Nephron progenitor cell (in vitro differentiated cells): ENCODE results near the gene PFDN5.

Experiments
- DNase-seq: peaks from one replicate; pipeline ENCODE4 v3.0.0; 2021
- H3K27ac Mint-ChIP-seq: 2 replicates; pipeline ENCODE4 v1.8.0; 2021; ENCODE audit warnings: mild to moderate bottlenecking, moderate library complexity, mixed read lengths
- H3K27me3 Mint-ChIP-seq: 2 replicates; pipeline ENCODE4 v1.8.0; 2021; ENCODE audit warnings: mild to moderate bottlenecking, low read depth, mixed read lengths; ENCODE audit not compliant: poor library complexity
- H3K36me3 Mint-ChIP-seq: 2 replicates; pipeline ENCODE4 v1.8.0; 2021; ENCODE audit warnings: low read depth, mixed read lengths
- H3K4me1 Mint-ChIP-seq: 2 replicates; pipeline ENCODE4 v1.8.0; 2021; ENCODE audit warnings: mixed read lengths
- H3K4me3 Mint-ChIP-seq: 2 replicates; pipeline ENCODE4 v1.8.0; 2021; ENCODE audit warnings: mild to moderate bottlenecking, moderate library complexity, mixed read lengths
- H3K9me3 Mint-ChIP-seq: 2 replicates; pipeline ENCODE4 v1.8.0; 2021; ENCODE audit warnings: mild to moderate bottlenecking, moderate library complexity, mixed read lengths
- TF ChIP-seq, protein P1 (sequence below): fragments of 200-600 bp; sonication (generic); IDR thresholded peaks from 2 replicates; pipeline ENCODE4 v1.5.0; 2021; ENCODE audit warnings: antibody characterized with exemption

Gene PFDN5

DNA sequence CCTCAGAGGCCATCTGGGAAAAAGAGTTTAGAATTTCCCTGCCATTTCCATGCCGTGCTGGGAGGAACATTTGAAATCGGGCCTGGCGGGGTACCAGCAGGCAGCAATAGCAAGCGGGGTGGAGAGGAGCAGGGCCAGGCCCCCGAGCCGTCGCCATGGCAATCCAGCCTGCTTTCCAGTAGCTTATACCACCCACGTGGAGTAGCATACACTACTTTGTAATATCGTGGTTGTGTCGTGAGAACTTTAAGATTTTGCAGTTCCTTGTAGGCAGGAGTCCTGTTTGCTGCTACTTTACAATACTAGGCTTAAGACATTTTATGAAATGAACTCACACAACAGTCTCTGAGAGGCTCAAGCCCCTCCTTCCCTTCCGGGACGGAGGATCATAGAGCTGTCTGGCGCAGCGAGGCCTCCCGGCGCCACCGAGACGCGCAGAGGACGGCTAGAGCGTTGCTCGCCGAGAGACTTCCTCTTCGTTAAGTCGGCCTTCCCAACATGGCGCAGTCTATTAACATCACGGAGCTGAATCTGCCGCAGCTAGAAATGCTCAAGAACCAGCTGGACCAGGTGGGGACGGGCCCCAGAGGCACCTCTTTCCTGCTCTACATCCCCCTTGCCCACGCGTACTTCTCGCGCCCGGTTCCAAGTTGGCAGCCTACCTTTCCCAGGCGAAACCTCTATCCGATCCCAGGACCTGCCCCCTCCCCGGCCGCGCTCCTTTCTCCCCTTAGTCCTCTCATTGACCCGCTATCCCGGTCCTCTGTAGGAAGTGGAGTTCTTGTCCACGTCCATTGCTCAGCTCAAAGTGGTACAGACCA, at the start of gene PFDN5:
TSS of gene PFDN5 (plus strand) at position 473 of the 821 bp plus-strand sequence. CDS start at position 499, 26 bp downstream.
- DNase-seq = peak; percentile 79
- Mint-ChIP-seq H3K36me3 (peaks cover 28% of the 10 kb centered on the region), H3K27me3 (no peaks in the 10 kb centered on the region), H3K4me1 (peaks cover 48% of the 10 kb centered on the region), H3K27ac (peak within 1 kb of the TSS; percentile 97), H3K4me3 (peak within 1 kb of the TSS; percentile 100), H3K9me3 (no peaks in the 10 kb centered on the region)
- TF ChIP-seq, protein P1, sequence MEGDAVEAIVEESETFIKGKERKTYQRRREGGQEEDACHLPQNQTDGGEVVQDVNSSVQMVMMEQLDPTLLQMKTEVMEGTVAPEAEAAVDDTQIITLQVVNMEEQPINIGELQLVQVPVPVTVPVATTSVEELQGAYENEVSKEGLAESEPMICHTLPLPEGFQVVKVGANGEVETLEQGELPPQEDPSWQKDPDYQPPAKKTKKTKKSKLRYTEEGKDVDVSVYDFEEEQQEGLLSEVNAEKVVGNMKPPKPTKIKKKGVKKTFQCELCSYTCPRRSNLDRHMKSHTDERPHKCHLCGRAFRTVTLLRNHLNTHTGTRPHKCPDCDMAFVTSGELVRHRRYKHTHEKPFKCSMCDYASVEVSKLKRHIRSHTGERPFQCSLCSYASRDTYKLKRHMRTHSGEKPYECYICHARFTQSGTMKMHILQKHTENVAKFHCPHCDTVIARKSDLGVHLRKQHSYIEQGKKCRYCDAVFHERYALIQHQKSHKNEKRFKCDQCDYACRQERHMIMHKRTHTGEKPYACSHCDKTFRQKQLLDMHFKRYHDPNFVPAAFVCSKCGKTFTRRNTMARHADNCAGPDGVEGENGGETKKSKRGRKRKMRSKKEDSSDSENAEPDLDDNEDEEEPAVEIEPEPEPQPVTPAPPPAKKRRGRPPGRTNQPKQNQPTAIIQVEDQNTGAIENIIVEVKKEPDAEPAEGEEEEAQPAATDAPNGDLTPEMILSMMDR = no peak

DNA sequence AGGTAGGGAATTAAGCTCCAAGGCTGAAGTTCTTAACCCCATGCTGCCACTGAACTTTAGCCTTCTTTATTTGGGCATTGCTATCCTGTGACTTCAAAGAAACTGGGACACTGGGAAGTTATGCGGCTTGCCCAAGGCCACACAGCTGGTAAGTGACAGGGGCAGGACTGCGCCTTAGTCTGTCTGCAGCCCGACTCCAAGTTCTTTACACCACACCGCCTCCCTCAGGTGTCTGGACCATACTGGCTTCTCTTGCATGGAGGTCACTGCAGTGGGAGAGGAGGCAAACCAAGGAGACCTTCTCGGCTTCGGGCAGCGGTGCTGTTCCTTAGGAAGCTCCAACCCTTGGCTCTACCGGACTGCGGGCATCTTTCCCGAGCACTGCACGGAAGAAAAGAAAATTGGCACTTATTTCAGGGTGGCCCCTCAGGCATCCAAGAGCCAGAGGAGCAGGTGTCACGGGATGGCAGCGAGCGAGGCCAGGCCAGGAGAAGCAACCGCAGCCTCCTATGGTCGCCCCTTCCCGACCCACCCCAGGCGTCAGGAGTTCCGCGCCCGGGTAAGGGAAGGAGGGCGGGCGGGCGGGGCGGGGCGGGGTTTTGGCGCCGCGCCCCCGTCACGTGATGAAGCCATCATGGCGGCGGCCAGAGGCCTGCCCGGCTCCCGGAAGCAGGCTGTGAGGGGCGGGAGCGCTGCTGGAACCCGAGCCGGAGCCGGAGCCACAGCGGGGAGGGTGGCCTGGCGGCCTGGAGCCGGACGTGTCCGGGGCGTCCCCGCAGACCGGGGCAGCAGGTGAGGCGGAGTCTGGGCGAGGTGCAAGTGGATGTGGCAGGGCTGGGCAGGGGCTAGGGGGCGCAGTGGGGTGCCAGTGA, 43.6 kb upstream of the PFDN5 start:
- DNase-seq = peak; percentile 88
- Mint-ChIP-seq H3K27me3 (no peaks in the 10 kb centered on the region), H3K36me3 (no peaks in the 10 kb centered on the region), H3K4me1 (peaks cover 34% of the 10 kb centered on the region), H3K27ac (peak overlapping the region; percentile 98), H3K4me3 (peak overlapping the region; percentile 99), H3K9me3 (no peaks in the 10 kb centered on the region)
- TF ChIP-seq, protein P1 = no peak

GRCh38 chr12:53252349-53252916, 42.9 kb upstream of the PFDN5 start:
- H3K9me3 Mint-ChIP-seq = no peaks in the 10 kb centered on the region
- no peak for DNase-seq
- H3K27me3 Mint-ChIP-seq = no peaks in the 10 kb centered on the region
- peak overlapping the region; percentile 90 for H3K27ac Mint-ChIP-seq
- H3K4me1 Mint-ChIP-seq = peaks cover 34% of the 10 kb centered on the region
- TF ChIP-seq, protein P1 = no peak
- H3K36me3 Mint-ChIP-seq = no peaks in the 10 kb centered on the region
- H3K4me3 Mint-ChIP-seq = peak overlapping the region; percentile 99

- H3K27ac Mint-ChIP-seq = peak overlapping the region; percentile 64
- no peak for DNase-seq
- H3K4me1 Mint-ChIP-seq = peaks cover 34% of the 10 kb centered on the region
- TF ChIP-seq, protein P1 = no peak
- H3K36me3 Mint-ChIP-seq = no peaks in the 10 kb centered on the region
- no peaks in the 10 kb centered on the region for H3K9me3 Mint-ChIP-seq
- H3K4me3 Mint-ChIP-seq = peak overlapping the region; percentile 99
- H3K27me3 Mint-ChIP-seq = no peaks in the 10 kb centered on the region
These were observed 42.0 kb upstream of the PFDN5 start for GRCh38 chr12:53253298-53253697.

GRCh38 chr12:53254816-53255545, 40.4 kb upstream of the PFDN5 start:
- no peak overlapping the region for H3K27ac Mint-ChIP-seq
- no peak overlapping the region for H3K4me3 Mint-ChIP-seq
- DNase-seq = no peak
- H3K9me3 Mint-ChIP-seq = no peaks in the 10 kb centered on the region
- H3K27me3 Mint-ChIP-seq = no peaks in the 10 kb centered on the region
- H3K36me3 Mint-ChIP-seq = no peaks in the 10 kb centered on the region
- peaks cover 42% of the 10 kb centered on the region for H3K4me1 Mint-ChIP-seq
- TF ChIP-seq, protein P1 = no peak
